Chondrocyte (in vitro differentiated cells): ENCODE data around the gene METTL8. TPM values are rescaled to one million over a fixed set of nuclear protein-coding genes. Genes with fewer than 3 reads are reported as not detected.
A peak's percentile ranks its signal among the peaks of the same experiment; 100 is the strongest.

Source experiments
- DNase-seq: peaks from one replicate; pipeline ENCODE4 v3.0.0; 2021; ENCODE audit warnings: mixed read lengths, low spot score
- H3K27ac Mint-ChIP-seq: one replicate; pipeline ENCODE4 v1.8.0; 2021; ENCODE audit warnings: mild to moderate bottlenecking, moderate library complexity, mixed read lengths; ENCODE audit not compliant: unreplicated experiment
- H3K27me3 Mint-ChIP-seq: 2 replicates; pipeline ENCODE4 v1.8.0; 2021; ENCODE audit warnings: low read depth, mixed read lengths
- H3K36me3 Mint-ChIP-seq: 2 replicates; pipeline ENCODE4 v1.8.0; 2021; ENCODE audit warnings: low read depth, mixed read lengths
- H3K4me1 Mint-ChIP-seq: 2 replicates; pipeline ENCODE4 v1.8.0; 2021; ENCODE audit warnings: low read depth, mild to moderate bottlenecking, mixed read lengths
- H3K4me3 Mint-ChIP-seq: one replicate; pipeline ENCODE4 v1.8.0; 2021; ENCODE audit warnings: mild to moderate bottlenecking, moderate library complexity, mixed read lengths; ENCODE audit not compliant: unreplicated experiment
- H3K9me3 Mint-ChIP-seq: 2 replicates; pipeline ENCODE4 v1.8.0; 2021; ENCODE audit warnings: low read depth, mixed read lengths
- total RNA-seq: library from RNA; stranded (reverse); gene quantifications from 3 replicates; pipeline ENCODE4 v1.2.1, GENCODE V29; 2021
- TF ChIP-seq, protein P1 (sequence below): fragments of 200-600 bp; sonication (generic); IDR thresholded peaks from 2 replicates; pipeline ENCODE4 v1.5.0; 2021; ENCODE audit warnings: antibody characterized with exemption, mild to moderate bottlenecking, moderate library complexity

METTL8 gene
- total RNA-seq, 1 donor from 2014 or later: 24.0 TPM

DNA sequence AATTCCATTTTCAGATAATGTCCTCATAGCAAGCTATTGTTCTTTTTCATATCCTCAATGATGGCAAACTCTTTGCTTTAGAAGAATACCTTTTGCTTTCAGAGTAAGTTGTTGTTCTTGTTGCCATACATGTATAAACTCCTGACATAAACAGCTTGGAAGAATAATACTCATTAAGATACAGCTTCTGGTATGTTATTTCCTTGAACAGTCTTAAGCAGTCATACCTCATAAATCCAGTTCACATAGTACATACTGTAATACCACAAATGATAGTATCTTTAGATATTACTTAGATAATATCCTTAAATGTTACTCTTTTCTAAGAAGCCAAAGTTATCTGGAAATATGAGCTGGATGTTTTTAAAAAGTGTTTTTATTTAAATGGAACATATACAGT, 23.2 kb downstream of the METTL8 start:
- Mint-ChIP-seq H3K4me3 (no peak overlapping the region), H3K36me3 (no peaks in the 10 kb centered on the region), H3K27ac (no peak overlapping the region), H3K4me1 (peaks cover 40% of the 10 kb centered on the region), H3K9me3 (no peaks in the 10 kb centered on the region), H3K27me3 (no peaks in the 10 kb centered on the region)
- TF ChIP-seq, protein P1, sequence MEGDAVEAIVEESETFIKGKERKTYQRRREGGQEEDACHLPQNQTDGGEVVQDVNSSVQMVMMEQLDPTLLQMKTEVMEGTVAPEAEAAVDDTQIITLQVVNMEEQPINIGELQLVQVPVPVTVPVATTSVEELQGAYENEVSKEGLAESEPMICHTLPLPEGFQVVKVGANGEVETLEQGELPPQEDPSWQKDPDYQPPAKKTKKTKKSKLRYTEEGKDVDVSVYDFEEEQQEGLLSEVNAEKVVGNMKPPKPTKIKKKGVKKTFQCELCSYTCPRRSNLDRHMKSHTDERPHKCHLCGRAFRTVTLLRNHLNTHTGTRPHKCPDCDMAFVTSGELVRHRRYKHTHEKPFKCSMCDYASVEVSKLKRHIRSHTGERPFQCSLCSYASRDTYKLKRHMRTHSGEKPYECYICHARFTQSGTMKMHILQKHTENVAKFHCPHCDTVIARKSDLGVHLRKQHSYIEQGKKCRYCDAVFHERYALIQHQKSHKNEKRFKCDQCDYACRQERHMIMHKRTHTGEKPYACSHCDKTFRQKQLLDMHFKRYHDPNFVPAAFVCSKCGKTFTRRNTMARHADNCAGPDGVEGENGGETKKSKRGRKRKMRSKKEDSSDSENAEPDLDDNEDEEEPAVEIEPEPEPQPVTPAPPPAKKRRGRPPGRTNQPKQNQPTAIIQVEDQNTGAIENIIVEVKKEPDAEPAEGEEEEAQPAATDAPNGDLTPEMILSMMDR: no peak
- no peak for DNase-seq

DNA sequence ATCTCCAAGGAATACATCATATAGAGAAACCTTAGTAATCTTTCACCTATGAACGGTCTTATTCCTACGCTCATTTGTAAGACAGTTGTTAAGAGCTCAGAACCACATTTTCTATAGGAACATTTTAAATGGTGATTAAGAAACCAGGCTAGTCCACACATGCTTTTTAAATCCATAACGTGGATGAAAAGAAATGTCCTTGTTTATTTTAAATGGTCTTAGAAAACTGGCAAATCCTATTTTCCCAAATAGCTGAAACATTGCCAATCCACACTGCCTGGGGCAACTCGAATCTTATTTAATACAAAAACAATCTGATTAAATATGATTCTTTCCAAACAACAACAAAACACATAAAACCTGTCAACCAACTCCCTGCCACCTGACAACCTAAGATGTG, 23.7 kb downstream of the METTL8 start:
- peak overlapping the region; percentile 58 for H3K27ac Mint-ChIP-seq
- H3K4me1 Mint-ChIP-seq: peaks cover 39% of the 10 kb centered on the region
- H3K27me3 Mint-ChIP-seq: no peaks in the 10 kb centered on the region
- H3K9me3 Mint-ChIP-seq: no peaks in the 10 kb centered on the region
- no peak for DNase-seq
- no peaks in the 10 kb centered on the region for H3K36me3 Mint-ChIP-seq
- TF ChIP-seq, protein P1: no peak
- H3K4me3 Mint-ChIP-seq: no peak overlapping the region

DNA sequence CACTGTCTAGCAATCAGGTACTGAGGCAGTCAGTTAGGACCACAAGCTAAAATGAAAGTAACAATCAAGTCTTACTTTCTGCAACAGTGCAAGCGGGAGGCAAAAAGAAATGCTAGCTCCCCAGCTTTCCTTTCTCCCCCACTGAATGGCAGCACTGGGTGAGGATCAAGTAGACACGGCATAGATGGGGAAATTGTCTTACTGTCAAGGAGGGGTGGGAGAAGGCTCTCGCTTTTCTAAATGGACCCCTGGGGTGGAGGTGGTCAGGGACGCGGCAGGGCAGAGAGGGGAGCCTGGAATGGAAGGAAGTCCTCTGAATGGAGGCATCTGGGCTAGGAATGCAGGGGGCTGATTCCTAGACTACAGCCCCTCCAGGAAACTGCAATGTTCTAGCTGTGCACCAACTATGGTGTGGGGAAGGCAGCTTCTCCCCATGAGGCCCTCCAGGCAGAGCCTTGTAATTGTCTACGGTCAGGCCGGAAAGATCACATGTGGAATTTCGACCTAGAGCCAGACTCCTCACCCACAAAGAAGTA, 24.3 kb downstream of the METTL8 start:
- Mint-ChIP-seq H3K9me3 (no peaks in the 10 kb centered on the region), H3K27me3 (no peaks in the 10 kb centered on the region), H3K4me1 (peaks cover 43% of the 10 kb centered on the region), H3K36me3 (no peaks in the 10 kb centered on the region), H3K27ac (peak overlapping the region; percentile 58), H3K4me3 (peak overlapping the region; percentile 58)
- no peak for DNase-seq
- TF ChIP-seq, protein P1: peak; percentile 23

DNA sequence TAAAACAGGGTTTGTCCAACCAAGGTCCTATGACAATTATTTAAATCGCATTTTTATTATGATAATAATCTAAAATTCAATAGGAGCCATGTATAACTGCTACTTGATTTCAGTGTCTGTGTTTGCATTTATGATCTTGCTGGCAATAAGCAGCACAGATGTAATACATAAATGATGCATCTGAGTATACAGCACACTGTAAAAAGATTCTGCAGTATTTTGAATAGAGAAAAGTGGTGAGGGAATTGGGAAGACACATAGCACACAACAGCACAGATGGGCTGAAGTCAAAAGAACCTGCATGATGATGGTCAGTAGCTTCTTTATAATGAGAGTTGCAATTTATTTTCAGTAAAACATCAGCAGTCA, 26.1 kb downstream of the METTL8 start:
- DNase-seq: no peak

DNA sequence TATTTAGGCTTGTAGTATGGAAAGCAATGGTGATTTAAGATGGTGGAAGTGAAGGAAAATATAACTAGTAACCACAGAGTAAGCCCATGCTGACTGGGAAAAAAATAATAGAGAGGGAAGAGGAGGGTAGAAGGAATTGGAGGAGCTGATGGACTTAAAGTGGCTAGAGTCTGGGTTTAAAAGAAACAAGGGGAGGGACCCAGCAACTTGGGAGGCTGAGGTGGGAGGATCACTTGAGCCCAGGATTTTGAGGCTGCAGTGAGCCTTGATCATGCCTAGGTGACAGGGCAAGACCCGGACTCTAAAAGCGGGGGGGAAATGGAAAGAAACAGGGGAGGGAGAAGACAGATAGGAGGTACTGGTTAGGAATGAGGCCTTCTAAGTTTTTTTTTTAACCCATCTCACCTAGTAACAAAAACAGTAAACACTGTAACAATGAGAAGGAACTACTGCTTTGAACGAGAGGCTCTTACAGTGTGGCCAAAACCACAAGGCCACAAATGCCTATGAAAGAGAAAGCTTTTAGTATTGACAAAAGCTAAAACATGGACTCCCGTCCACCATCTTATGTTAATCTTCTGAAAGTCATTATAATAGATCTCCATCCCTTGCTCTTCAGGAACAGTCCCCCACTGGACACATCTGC, 26.6 kb downstream of the METTL8 start:
- no peaks in the 10 kb centered on the region for H3K27me3 Mint-ChIP-seq
- TF ChIP-seq, protein P1: no peak
- no peak for DNase-seq
- no peaks in the 10 kb centered on the region for H3K36me3 Mint-ChIP-seq
- no peak overlapping the region for H3K4me3 Mint-ChIP-seq
- peaks cover 52% of the 10 kb centered on the region for H3K4me1 Mint-ChIP-seq
- no peak overlapping the region for H3K27ac Mint-ChIP-seq
- H3K9me3 Mint-ChIP-seq: peaks cover 1% of the 10 kb centered on the region

More for the DNA sequence above, 26.1 kb downstream of the METTL8 start:
- Mint-ChIP-seq H3K36me3 (no peaks in the 10 kb centered on the region), H3K9me3 (no peaks in the 10 kb centered on the region), H3K27me3 (no peaks in the 10 kb centered on the region), H3K4me3 (no peak overlapping the region), H3K4me1 (peaks cover 55% of the 10 kb centered on the region), H3K27ac (no peak overlapping the region)
- TF ChIP-seq, protein P1: no peak
